Right lobe of liver (tissue), 6 donors: ENCODE measurements around the gene SERPINB2. TPM values are rescaled to one million over a fixed set of nuclear protein-coding genes. Genes with fewer than 3 reads are reported as not detected.

ENCODE experiments used
- ATAC-seq, 4 donors: fragments of 200-7000 bp; cut with Tn5 transposase; one replicate each; pipeline ENCODE4 v1.9.1; 2020; ENCODE audit warnings: mild to moderate bottlenecking in 4 of 4, moderate library complexity in 4 of 4
- DNase-seq, 3 donors: peaks; one replicate each; pipeline ENCODE4 v3.0.0-alpha.2; 2020
- H3K27ac ChIP-seq, 3 donors: fragments of 200-600 bp; one replicate each; pipeline ENCODE4 v1.8.0; 2022
- H3K27me3 ChIP-seq, 2 donors: fragments of 200-600 bp; one replicate each; pipeline ENCODE4 v1.8.0; 2022
- H3K36me3 ChIP-seq, 4 donors: fragments of 200-600 bp; sonication (generic) in 1 of 4; one replicate each; pipeline versions ENCODE4 v1.5.1 to v1.8.0; 2017 to 2022; ENCODE audit warnings: control low read depth in 1 of 4
- H3K4me1 ChIP-seq, 4 donors: fragments of 200-600 bp; sonication (generic) in 1 of 4; one replicate each; pipeline versions ENCODE4 v1.5.1 to v1.8.0; 2017 to 2022; ENCODE audit warnings: control low read depth in 1 of 4
- H3K4me3 ChIP-seq, 3 donors: fragments of 200-600 bp; one replicate each; pipeline ENCODE4 v1.8.0; 2022
- H3K9me3 ChIP-seq, 4 donors: fragments of 200-600 bp; sonication (generic) in 1 of 4; one replicate each; pipeline versions ENCODE4 v1.5.1 to v1.8.0; 2017 to 2022; ENCODE audit warnings: control low read depth in 1 of 4
- CTCF ChIP-seq, 4 donors: fragments of 200-600 bp in 3 of 4; fragments of 450-650 bp in 1 of 4; IDR thresholded peaks; one replicate each; pipeline versions ENCODE4 v1.5.1 to v1.8.0; 2016 to 2022; ENCODE audit warnings: antibody characterized with exemption in 4 of 4, mild to moderate bottlenecking in 2 of 4
- POLR2A ChIP-seq: fragments of 450-650 bp; IDR thresholded peaks from one replicate; pipeline ENCODE4 v1.6.1; 2017; ENCODE audit warnings: antibody characterized with exemption, mild to moderate bottlenecking
- WGBS: methylation state at CpG from one replicate; pipeline ENCODE4 v1.1.6; 2018; ENCODE audit warnings: low coverage, low lambda C conversion rate; ENCODE audit not compliant: insufficient coverage; ENCODE audit errors: missing lambda C conversion rate; 5-methylcytosine and 5-hydroxymethylcytosine counted together
- intact Hi-C, 2 donors: fragments of 100-400 bp; cut with DNase I; formaldehyde crosslinking; loops; one replicate each; pipeline versions ENCODE4 v1.11.2 to v1.14.1; 2022
- total RNA-seq, 6 experiments: library from RNA; depleted of rRNA in 2 of 6; stranded (reverse); fragments of >200 nt in 2 of 6; fragmentation: NEBNext Ultra II Directional in 3 of 6; extraction: Animal tissue kit (Norgen Biotek cat#: 25700) in 3 of 6; gene quantifications; one replicate each; pipeline versions ENCODE4 v1.1.0 to v1.2.4, GENCODE V29; 2016 to 2023
- donor health status: DM: no; HTN: yes; CAD: no.
- donor health status: DM: no; HTN: no; CAD: no.
- donor health status: DM: no; HTN: no; CAD: no.
- donor health status: DM: no; HTN: yes; CAD: no.
- donor health status: DM: no; HTN: yes; CAD: no.

Gene SERPINB2
- total RNA-seq, 6 experiments from 2014 or later = not detected

- TF ChIP-seq POLR2A (no peak), CTCF (IDR thresholded peaks at IDR 0.05) (no peak)
- Histone ChIP-seq H3K27ac (no peak overlapping the region), H3K4me3 (no peak overlapping the region), H3K36me3 (no peaks in the 10 kb centered on the region), H3K27me3 (no peaks in the 10 kb centered on the region), H3K4me1 (no peaks in the 10 kb centered on the region), H3K9me3 (no peaks in the 10 kb centered on the region)
- intact Hi-C loops = no loop called here
- 61% methylated on average over 4 of the region's 4 CpGs for WGBS
- ATAC-seq (no peak), DNase-seq (no peak)
Measured at GRCh38 chr18:63881851-63882250, 5.7 kb upstream of the SERPINB2 start.

- 71% methylated on average over 7 of the region's 8 CpGs for WGBS
- DNase-seq = no peak
- H3K27ac ChIP-seq = no peak overlapping the region
- ATAC-seq = no peak
- H3K4me1 ChIP-seq = no peaks in the 10 kb centered on the region
- H3K9me3 ChIP-seq = no peaks in the 10 kb centered on the region
- TF ChIP-seq POLR2A (no peak), CTCF (IDR thresholded peaks at IDR 0.05) (no peak)
- H3K4me3 ChIP-seq = no peak overlapping the region
- no peaks in the 10 kb centered on the region for H3K27me3 ChIP-seq
- H3K36me3 ChIP-seq = no peaks in the 10 kb centered on the region
- intact Hi-C loops = no loop called here
Measured at GRCh38 chr18:63882333-63883141, 5.0 kb upstream of the SERPINB2 start.

GRCh38 chr18:63883617-63884016 lies 3.9 kb upstream of the SERPINB2 start:
- H3K27me3 ChIP-seq = no peaks in the 10 kb centered on the region
- no peaks in the 10 kb centered on the region for H3K4me1 ChIP-seq
- no peaks in the 10 kb centered on the region for H3K9me3 ChIP-seq
- TF ChIP-seq CTCF (IDR thresholded peaks at IDR 0.05) (no peak), POLR2A (no peak)
- no peak for DNase-seq
- intact Hi-C loops = no loop called here
- H3K36me3 ChIP-seq = no peaks in the 10 kb centered on the region
- ATAC-seq = peak in 1 of 4 donors; percentile 23
- no peak overlapping the region for H3K4me3 ChIP-seq
- no peak overlapping the region for H3K27ac ChIP-seq

GRCh38 chr18:63888470-63889190 lies 1.1 kb downstream of the SERPINB2 start:
- Histone ChIP-seq H3K4me3 (no peak overlapping the region), H3K4me1 (no peaks in the 10 kb centered on the region), H3K27ac (no peak overlapping the region), H3K36me3 (no peaks in the 10 kb centered on the region), H3K9me3 (no peaks in the 10 kb centered on the region), H3K27me3 (no peaks in the 10 kb centered on the region)
- intact Hi-C loops = no loop called here
- ATAC-seq = no peak
- DNase-seq = no peak
- TF ChIP-seq POLR2A = no peak
- TF ChIP-seq CTCF (IDR thresholded peaks at IDR 0.05) = no peak
- 6% methylated on average over 1 of the region's 1 CpG for WGBS
